Ovary (tissue), 1 donor: Measurements from ENCODE around the gene ZNF778.

Source experiments
- EP300 ChIP-seq: sonication (generic); formaldehyde crosslinking; IDR thresholded peaks from one replicate; pipeline ENCODE4 v1.6.1; 2017; ENCODE audit warnings: antibody characterized with exemption
- POLR2A ChIP-seq: fragments of 450-650 bp; IDR thresholded peaks from one replicate; pipeline ENCODE4 v1.6.1; 2017; ENCODE audit warnings: antibody characterized with exemption, mild to moderate bottlenecking, moderate library complexity

DNA sequence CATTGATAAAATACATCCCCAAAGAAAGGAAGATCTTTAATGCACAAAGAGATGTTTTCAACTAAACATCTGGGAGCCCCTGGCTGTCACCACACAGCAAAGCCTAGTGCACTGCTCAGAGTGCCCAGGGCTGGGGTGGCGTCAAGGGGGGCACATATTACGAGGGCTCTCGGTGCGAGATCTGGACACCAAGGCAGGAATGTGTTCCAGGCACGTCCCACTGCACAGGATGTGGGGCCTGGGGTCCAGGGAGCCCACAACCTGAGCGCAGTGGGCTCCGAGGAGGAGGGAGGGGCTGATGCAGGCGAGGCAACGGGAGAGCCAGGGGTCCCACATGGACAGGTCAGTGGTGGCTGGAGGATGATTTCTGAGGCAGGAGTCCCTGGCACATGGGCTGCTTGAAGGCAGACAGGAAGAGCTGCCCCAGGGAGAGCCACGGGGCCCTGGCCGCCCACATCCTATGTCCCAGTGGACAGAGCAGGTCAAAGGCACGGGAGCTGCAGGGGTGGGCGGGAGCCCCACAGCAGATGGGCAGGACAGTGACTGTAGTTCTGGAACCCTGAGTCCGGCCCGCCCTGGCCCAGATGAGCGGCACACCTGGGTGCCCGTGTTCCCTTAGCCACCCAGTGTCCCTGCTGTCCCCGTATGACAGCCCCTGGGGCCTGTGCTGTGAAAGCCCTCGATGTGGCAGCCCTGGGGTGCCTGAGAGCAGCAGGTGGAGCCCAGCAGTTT lies 56.4 kb downstream of the ZNF778 start:
- TF ChIP-seq EP300 (no peak), POLR2A (no peak)
